Nephron progenitor cell (in vitro differentiated cells): ENCODE results near the gene DHCR24.

Source experiments
- DNase-seq: peaks from one replicate; pipeline ENCODE4 v3.0.0; 2021
- H3K27ac Mint-ChIP-seq: 2 replicates; pipeline ENCODE4 v1.8.0; 2021; ENCODE audit warnings: mild to moderate bottlenecking, moderate library complexity, mixed read lengths
- H3K27me3 Mint-ChIP-seq: 2 replicates; pipeline ENCODE4 v1.8.0; 2021; ENCODE audit warnings: mild to moderate bottlenecking, low read depth, mixed read lengths; ENCODE audit not compliant: poor library complexity
- H3K36me3 Mint-ChIP-seq: 2 replicates; pipeline ENCODE4 v1.8.0; 2021; ENCODE audit warnings: low read depth, mixed read lengths
- H3K4me1 Mint-ChIP-seq: 2 replicates; pipeline ENCODE4 v1.8.0; 2021; ENCODE audit warnings: mixed read lengths
- H3K4me3 Mint-ChIP-seq: 2 replicates; pipeline ENCODE4 v1.8.0; 2021; ENCODE audit warnings: mild to moderate bottlenecking, moderate library complexity, mixed read lengths
- H3K9me3 Mint-ChIP-seq: 2 replicates; pipeline ENCODE4 v1.8.0; 2021; ENCODE audit warnings: mild to moderate bottlenecking, moderate library complexity, mixed read lengths
- CTCF ChIP-seq: fragments of 200-600 bp; sonication (generic); IDR thresholded peaks from 2 replicates; pipeline ENCODE4 v1.5.0; 2021; ENCODE audit warnings: antibody characterized with exemption

DHCR24 gene

GRCh38 chr1:54876814-54877213, 10.2 kb downstream of the DHCR24 start:
- H3K4me1 Mint-ChIP-seq: no peaks in the 10 kb centered on the region
- peaks cover 83% of the 10 kb centered on the region for H3K36me3 Mint-ChIP-seq
- H3K4me3 Mint-ChIP-seq: no peak overlapping the region
- H3K27ac Mint-ChIP-seq: peak overlapping the region; percentile 58
- DNase-seq: no peak
- H3K27me3 Mint-ChIP-seq: no peaks in the 10 kb centered on the region
- TF ChIP-seq CTCF: no peak
- H3K9me3 Mint-ChIP-seq: peaks cover 23% of the 10 kb centered on the region

GRCh38 chr1:54875000-54875399, 12.0 kb downstream of the DHCR24 start:
- Mint-ChIP-seq H3K4me3 (no peak overlapping the region), H3K4me1 (no peaks in the 10 kb centered on the region), H3K36me3 (peaks cover 79% of the 10 kb centered on the region), H3K9me3 (peaks cover 12% of the 10 kb centered on the region), H3K27ac (peak overlapping the region; percentile 42), H3K27me3 (no peaks in the 10 kb centered on the region)
- DNase-seq: no peak
- no peak for TF ChIP-seq CTCF

- Mint-ChIP-seq H3K36me3 (peaks cover 73% of the 10 kb centered on the region), H3K9me3 (peaks cover 5% of the 10 kb centered on the region), H3K4me3 (no peak overlapping the region), H3K27ac (no peak overlapping the region), H3K4me1 (no peaks in the 10 kb centered on the region), H3K27me3 (no peaks in the 10 kb centered on the region)
- TF ChIP-seq CTCF: no peak
- no peak for DNase-seq
Measured at GRCh38 chr1:54874079-54874830, 12.7 kb downstream of the DHCR24 start.

GRCh38 chr1:54872036-54872331, 15.0 kb downstream of the DHCR24 start:
- H3K36me3 Mint-ChIP-seq: peaks cover 76% of the 10 kb centered on the region
- H3K4me3 Mint-ChIP-seq: no peak overlapping the region
- no peaks in the 10 kb centered on the region for H3K4me1 Mint-ChIP-seq
- H3K9me3 Mint-ChIP-seq: no peaks in the 10 kb centered on the region
- H3K27me3 Mint-ChIP-seq: no peaks in the 10 kb centered on the region
- no peak for TF ChIP-seq CTCF
- H3K27ac Mint-ChIP-seq: peak overlapping the region; percentile 57
- DNase-seq: no peak

GRCh38 chr1:54871275-54872035, 15.5 kb downstream of the DHCR24 start:
- Mint-ChIP-seq H3K4me3 (no peak overlapping the region), H3K9me3 (no peaks in the 10 kb centered on the region), H3K36me3 (peaks cover 72% of the 10 kb centered on the region), H3K27me3 (no peaks in the 10 kb centered on the region), H3K4me1 (no peaks in the 10 kb centered on the region), H3K27ac (peak overlapping the region; percentile 57)
- no peak for DNase-seq
- no peak for TF ChIP-seq CTCF
